Nephron (organoid): ENCODE results near the gene SSH2.
"Not testable (repeated sequence)": the region's sequence is repeated elsewhere in the genome, so short reads cannot be mapped to it uniquely, and the experiment has no call there.

Source experiments
- H3K27ac Mint-ChIP-seq, 3 experiments: 2 replicates each; pipeline ENCODE4 v1.8.0; 2020; ENCODE audit warnings: mixed read lengths in 3 of 3, mild to moderate bottlenecking in 2 of 3, moderate library complexity in 1 of 3
- H3K27me3 Mint-ChIP-seq: 2 replicates; pipeline ENCODE4 v1.8.0; 2021; ENCODE audit warnings: low read depth, mild to moderate bottlenecking, moderate library complexity, mixed read lengths
- H3K36me3 Mint-ChIP-seq: 2 replicates; pipeline ENCODE4 v1.8.0; 2020; ENCODE audit warnings: low read depth, mixed read lengths
- H3K4me1 Mint-ChIP-seq: 2 replicates; pipeline ENCODE4 v1.8.0; 2020; ENCODE audit warnings: mixed read lengths
- H3K4me3 Mint-ChIP-seq, 3 experiments: 2 replicates each; pipeline ENCODE4 v1.8.0; 2020; ENCODE audit warnings: mild to moderate bottlenecking in 3 of 3, mixed read lengths in 3 of 3, moderate library complexity in 2 of 3
- H3K9me3 Mint-ChIP-seq: 2 replicates; pipeline ENCODE4 v1.8.0; 2020; ENCODE audit warnings: mixed read lengths
- CTCF ChIP-seq, 3 experiments: fragments of 200-600 bp; sonication (generic); IDR thresholded peaks; one replicate each; pipeline ENCODE4 v1.5.0; 2021; ENCODE audit warnings: antibody characterized with exemption in 3 of 3; ENCODE audit not compliant: unreplicated experiment in 3 of 3

The SSH2 gene

GRCh38 chr17:29677824-29678223, 252.2 kb downstream of the SSH2 start:
- Mint-ChIP-seq H3K4me1 (peaks cover 17% of the 10 kb centered on the region), H3K36me3 (peaks cover 14% of the 10 kb centered on the region), H3K4me3 (no peak overlapping the region), H3K27ac (no peak overlapping the region), H3K9me3 (no peaks in the 10 kb centered on the region), H3K27me3 (no peaks in the 10 kb centered on the region)
- no peak for TF ChIP-seq CTCF (IDR thresholded peaks at IDR 0.05; ENCODE audit: unreplicated experiment in 3 of 3)

GRCh38 chr17:29677221-29677791, 252.7 kb downstream of the SSH2 start:
- Mint-ChIP-seq H3K4me1 (peaks cover 14% of the 10 kb centered on the region), H3K36me3 (peaks cover 14% of the 10 kb centered on the region), H3K27ac (peak overlapping the region in 1 of 3 experiments; percentile 66), H3K4me3 (no peak overlapping the region), H3K9me3 (no peaks in the 10 kb centered on the region), H3K27me3 (no peaks in the 10 kb centered on the region)
- TF ChIP-seq CTCF (IDR thresholded peaks at IDR 0.05; ENCODE audit: unreplicated experiment in 3 of 3), result no peak

- H3K36me3 Mint-ChIP-seq, result peaks cover 19% of the 10 kb centered on the region
- H3K9me3 Mint-ChIP-seq, H3K27ac Mint-ChIP-seq, H3K4me1 Mint-ChIP-seq, H3K27me3 Mint-ChIP-seq, H3K4me3 Mint-ChIP-seq: not testable (repeated sequence)
These were observed 254.1 kb downstream of the SSH2 start for GRCh38 chr17:29675961-29676360.

GRCh38 chr17:29674281-29674680, 255.7 kb downstream of the SSH2 start:
- no peak overlapping the region for H3K27ac Mint-ChIP-seq

GRCh38 chr17:29671661-29672060, 258.4 kb downstream of the SSH2 start:
- Mint-ChIP-seq H3K27ac (peak overlapping the region in 1 of 3 experiments; percentile 29), H3K4me3 (no peak overlapping the region), H3K4me1 (no peaks in the 10 kb centered on the region), H3K9me3 (no peaks in the 10 kb centered on the region), H3K27me3 (no peaks in the 10 kb centered on the region), H3K36me3 (peaks cover 32% of the 10 kb centered on the region)
- no peak for TF ChIP-seq CTCF (IDR thresholded peaks at IDR 0.05; ENCODE audit: unreplicated experiment in 3 of 3)

More at GRCh38 chr17:29674281-29674680, 255.7 kb downstream of the SSH2 start:
- TF ChIP-seq CTCF (IDR thresholded peaks at IDR 0.05; ENCODE audit: unreplicated experiment in 3 of 3), result no peak
- Mint-ChIP-seq H3K4me1 (peaks cover 8% of the 10 kb centered on the region), H3K4me3 (no peak overlapping the region), H3K27me3 (no peaks in the 10 kb centered on the region), H3K9me3 (no peaks in the 10 kb centered on the region), H3K36me3 (peaks cover 24% of the 10 kb centered on the region)

GRCh38 chr17:29669266-29669665, 260.8 kb downstream of the SSH2 start:
- no peak for TF ChIP-seq CTCF (IDR thresholded peaks at IDR 0.05; ENCODE audit: unreplicated experiment in 3 of 3)
- H3K27me3 Mint-ChIP-seq, result no peaks in the 10 kb centered on the region
- H3K4me1 Mint-ChIP-seq, result no peaks in the 10 kb centered on the region
- H3K4me3 Mint-ChIP-seq, result no peak overlapping the region
- no peak overlapping the region for H3K27ac Mint-ChIP-seq
- peaks cover 39% of the 10 kb centered on the region for H3K36me3 Mint-ChIP-seq
- no peaks in the 10 kb centered on the region for H3K9me3 Mint-ChIP-seq
